HCT116 (cell line): ENCODE results near the gene PPM1B. TPM values are rescaled to one million over a fixed set of nuclear protein-coding genes. Genes with fewer than 3 reads are reported as not detected.

Source experiments
- ATAC-seq: fragments of 200-7000 bp; cut with Tn5 transposase; 2 replicates; pipeline ENCODE4 v1.9.1; 2020; ENCODE audit warnings: mild to moderate bottlenecking, moderate library complexity
- BruUV-seq: library from RNA; stranded (reverse); fragments of 400-500 nt; replicated peaks from 2 replicates; lab custom pipeline; 2021; lab: Mats Ljungman, UMichigan
- CTCF ChIA-PET: fragments of 300-600 bp; sonication (Branson Sonifier 250); formaldehyde crosslinking; loops from one replicate; lab custom pipeline; 2021; ENCODE audit warnings: antibody characterized with exemption; lab: Charles Lee
- POLR2A ChIA-PET: fragments of 300-600, 350-600 bp; sonication (Branson Sonifier 250); formaldehyde crosslinking; loops from one replicate; lab custom pipeline; 2021; ENCODE audit warnings: antibody characterized with exemption; lab: Charles Lee
- RAD21 ChIA-PET, 2 experiments: fragments of 300-600 bp; sonication (Branson Sonifier 250); formaldehyde crosslinking; loops; one replicate each; lab custom pipeline; 2023; ENCODE audit warnings: low total read pairs in 2 of 2; ENCODE audit not compliant: uncharacterized antibody in 2 of 2, unreplicated experiment in 2 of 2, low non-redundant PET in 1 of 2; lab: Charles Lee
- DNase-seq: peaks from one replicate; pipeline ENCODE4 v3.0.0-alpha.2; 2010; ENCODE audit warnings: low read depth, low spot score
- H2AFZ ChIP-seq: fragments of 200-600 bp; shearing (Covaris generic), sonication (generic); 2 replicates; pipeline ENCODE4 v1.6.1; 2017; ENCODE audit warnings: low read depth, mixed run types, mixed read lengths, antibody characterized with exemption, low read length; ENCODE audit not compliant: poor library complexity, severe bottlenecking
- H3K27ac ChIP-seq: 2 replicates; pipeline ENCODE4 v1.5.1; 2012; ENCODE audit warnings: low read depth, low read length
- H3K27me3 ChIP-seq: fragments of 200-600 bp; sonication (generic); 2 replicates; pipeline ENCODE4 v1.6.1; 2016; ENCODE audit warnings: mixed run types, low read length, mixed read lengths; ENCODE audit not compliant: insufficient read depth
- H3K36me3 ChIP-seq, 2 experiments: fragments of 200-500 bp in 1 of 2; fragments of 200-600 bp in 1 of 2; sonication (Bioruptor generic) in 1 of 2; sonication (generic) in 1 of 2; 2 replicates each; pipeline versions ENCODE4 v1.5.1 to v1.6.1; 2014 to 2016; ENCODE audit warnings: low read length in 2 of 2, inconsistent platforms in 1 of 2, mixed read lengths in 1 of 2, mixed run types in 1 of 2; ENCODE audit not compliant: insufficient read depth in 2 of 2, control insufficient read depth in 1 of 2
- H3K4me1 ChIP-seq, 2 experiments: fragments of 200-600 bp in 1 of 2; sonication (generic) in 1 of 2; 2 replicates each; pipeline versions ENCODE4 v1.5.1 to v1.6.1; 2012 to 2017; ENCODE audit warnings: low read length in 2 of 2, inconsistent platforms in 1 of 2, mild to moderate bottlenecking in 1 of 2, mixed read lengths in 1 of 2, mixed run types in 1 of 2, moderate library complexity in 1 of 2; ENCODE audit not compliant: insufficient read depth in 2 of 2, control insufficient read depth in 1 of 2
- H3K4me2 ChIP-seq: fragments of 200-600 bp; sonication (generic); 2 replicates; pipeline ENCODE4 v1.6.1; 2017; ENCODE audit warnings: mixed run types, low read length, mixed read lengths
- H3K4me3 ChIP-seq, 2 experiments: fragments of 200-600 bp in 1 of 2; sonication (generic) in 1 of 2; replicated peaks in 1 of 2; 2 replicates each; pipeline ENCODE4 v1.5.1; 2011 to 2016; ENCODE audit warnings: low read length in 2 of 2, control low read depth in 1 of 2, low read depth in 1 of 2, mild to moderate bottlenecking in 1 of 2, mixed read lengths in 1 of 2, mixed run types in 1 of 2
- H3K79me2 ChIP-seq: fragments of 200-600 bp; sonication (generic); 2 replicates; pipeline ENCODE4 v1.6.1; 2017; ENCODE audit warnings: mild to moderate bottlenecking, mixed run types, low read length, moderate library complexity, mixed read lengths; ENCODE audit not compliant: insufficient read depth
- H3K9ac ChIP-seq: fragments of 200-600 bp; sonication (generic); 2 replicates; pipeline ENCODE4 v1.6.1; 2016; ENCODE audit warnings: low read length, mixed read lengths
- H3K9me2 ChIP-seq: fragments of 200-600 bp; sonication (generic), shearing (Covaris generic); 2 replicates; pipeline ENCODE4 v1.6.1; 2017; ENCODE audit warnings: mixed run types, mild to moderate bottlenecking, moderate library complexity; ENCODE audit not compliant: insufficient read depth
- H3K9me3 ChIP-seq, 2 experiments: fragments of 200-500 bp in 1 of 2; fragments of 200-600 bp in 1 of 2; sonication (Bioruptor generic) in 1 of 2; sonication (generic) in 1 of 2; 2 replicates each; pipeline ENCODE4 v1.6.1; 2014 to 2017; ENCODE audit warnings: low read length in 2 of 2, mixed read lengths in 2 of 2, inconsistent platforms in 1 of 2, low read depth in 1 of 2, mild to moderate bottlenecking in 1 of 2, mixed run types in 1 of 2, moderate library complexity in 1 of 2; ENCODE audit not compliant: control insufficient read depth in 1 of 2, insufficient read depth in 1 of 2
- H4K20me1 ChIP-seq: fragments of 200-600 bp; sonication (generic), shearing (Covaris generic); 2 replicates; pipeline ENCODE4 v1.6.1; 2017; ENCODE audit warnings: mixed run types, mild to moderate bottlenecking, moderate library complexity; ENCODE audit not compliant: insufficient read depth
- ATF3 ChIP-seq: IDR thresholded peaks from 2 replicates; pipeline ENCODE4 v1.6.1; 2012
- CBX3 ChIP-seq: IDR thresholded peaks from 2 replicates; pipeline ENCODE4 v1.6.1; 2012; ENCODE audit warnings: low read depth
- CEBPB ChIP-seq: IDR thresholded peaks from 2 replicates; pipeline ENCODE4 v1.6.1; 2012; ENCODE audit warnings: low read depth
- CTCF ChIP-seq, 3 experiments: fragments of 200-600 bp in 1 of 3; sonication (generic) in 1 of 3; IDR thresholded peaks in 2 of 3; conservative IDR thresholded peaks in 1 of 3; 2 replicates each; pipeline ENCODE4 v1.5.1; 2012 to 2017; ENCODE audit warnings: low read depth in 2 of 3, low read length in 2 of 3, antibody characterized with exemption in 1 of 3, borderline replicate concordance in 1 of 3, control low read depth in 1 of 3, mild to moderate bottlenecking in 1 of 3, mixed read lengths in 1 of 3, mixed run types in 1 of 3, moderate library complexity in 1 of 3; ENCODE audit not compliant: insufficient read depth in 1 of 3
- ELF1 ChIP-seq: IDR thresholded peaks from 2 replicates; pipeline ENCODE4 v1.6.1; 2012; ENCODE audit warnings: low read depth, borderline replicate concordance
- EZH2 ChIP-seq: fragments of 200-600 bp; sonication (generic); IDR thresholded peaks from 2 replicates; pipeline ENCODE4 v1.6.1; 2017; ENCODE audit warnings: antibody characterized with exemption, mixed run types
- EZH2phosphoT487 ChIP-seq: fragments of 200-600 bp; IDR thresholded peaks from 2 replicates; pipeline ENCODE4 v1.6.1; 2018; ENCODE audit warnings: antibody characterized with exemption, borderline replicate concordance
- JUND ChIP-seq: IDR thresholded peaks from 2 replicates; pipeline ENCODE4 v1.6.1; 2012
- MAX ChIP-seq: IDR thresholded peaks from 2 replicates; pipeline ENCODE4 v1.6.1; 2012
- RAD21 ChIP-seq: IDR thresholded peaks from 2 replicates; pipeline ENCODE4 v1.6.1; 2012; ENCODE audit warnings: low read depth, mild to moderate bottlenecking
- SIN3A ChIP-seq: IDR thresholded peaks from 2 replicates; pipeline ENCODE4 v1.6.1; 2012; ENCODE audit warnings: low read depth
- SP1 ChIP-seq: IDR thresholded peaks from 2 replicates; pipeline ENCODE4 v1.6.1; 2012; ENCODE audit warnings: low read depth
- SRF ChIP-seq: IDR thresholded peaks from 2 replicates; pipeline ENCODE4 v1.6.1; 2012; ENCODE audit warnings: low read depth
- TCF7L2 ChIP-seq: IDR thresholded peaks from 2 replicates; pipeline ENCODE4 v1.7.0; 2011; ENCODE audit warnings: borderline replicate concordance, inconsistent platforms; ENCODE audit not compliant: insufficient read depth, insufficient read length; ENCODE audit errors: extremely low read depth
- ZNF274 ChIP-seq: fragments of 200-500 bp; sonication (Bioruptor generic); IDR thresholded peaks from 2 replicates; pipeline ENCODE4 v1.6.1; 2014; ENCODE audit warnings: mild to moderate bottlenecking, low read depth, low read length, inconsistent platforms
- intact Hi-C: fragments of 100-400 bp; cut with micrococcal nuclease; formaldehyde crosslinking; loops from 2 replicates; pipeline ENCODE4 v1.10.0; 2022
- total RNA-seq: library from RNA; stranded (reverse); gene quantifications from one replicate; pipeline ENCODE4 v1.2.1, GENCODE V29; 2021; ENCODE audit not compliant: unreplicated experiment
- TF ChIP-seq, protein P1 (sequence below): IDR thresholded peaks from 2 replicates; pipeline ENCODE4 v1.6.1; 2011; ENCODE audit warnings: mild to moderate bottlenecking, low read length, moderate library complexity; ENCODE audit not compliant: insufficient replicate concordance; ENCODE audit errors: extremely low read depth
- TF ChIP-seq, protein P2 (sequence below): IDR thresholded peaks from 2 replicates; pipeline ENCODE4 v1.6.1; 2012; ENCODE audit warnings: low read depth

PPM1B gene
- total RNA-seq, 1 experiment from 2014 or later = 36.9 TPM

GRCh38 chr2:44148999-44149398, 19.7 kb upstream of the PPM1B start:
- H3K9me3 ChIP-seq = no peaks in the 10 kb centered on the region
- no peak overlapping the region for H3K4me2 ChIP-seq
- H3K79me2 ChIP-seq = no peaks in the 10 kb centered on the region
- no peaks in the 10 kb centered on the region for H3K9me2 ChIP-seq
- no peak overlapping the region for H3K27ac ChIP-seq
- H4K20me1 ChIP-seq = no peaks in the 10 kb centered on the region
- H3K4me1 ChIP-seq = no peaks in the 10 kb centered on the region
- no peaks in the 10 kb centered on the region for H3K27me3 ChIP-seq
- ChIA-PET CTCF (no interaction called here), POLR2A (no interaction called here)
- H3K36me3 ChIP-seq = no peaks in the 10 kb centered on the region
- ATAC-seq = no peak
- no peak for DNase-seq
- TF ChIP-seq JUND (no peak), CBX3 (no peak), ELF1 (no peak), EZH2 (no peak), SRF (no peak), ZNF274 (no peak), ATF3 (no peak), MAX (no peak), TCF7L2 (no peak), CTCF (IDR thresholded peaks at IDR 0.05 in 2 of 3, conservative IDR thresholded peaks at IDR 0.05 in 1 of 3; ENCODE audit: borderline replicate concordance in 1 of 3, insufficient read depth in 1 of 3, low read depth in 2 of 3, low read length in 2 of 3) (no peak), SP1 (no peak), CEBPB (no peak), SIN3A (no peak), RAD21 (no peak), EZH2phosphoT487 (no peak)
- TF ChIP-seq, protein P1, sequence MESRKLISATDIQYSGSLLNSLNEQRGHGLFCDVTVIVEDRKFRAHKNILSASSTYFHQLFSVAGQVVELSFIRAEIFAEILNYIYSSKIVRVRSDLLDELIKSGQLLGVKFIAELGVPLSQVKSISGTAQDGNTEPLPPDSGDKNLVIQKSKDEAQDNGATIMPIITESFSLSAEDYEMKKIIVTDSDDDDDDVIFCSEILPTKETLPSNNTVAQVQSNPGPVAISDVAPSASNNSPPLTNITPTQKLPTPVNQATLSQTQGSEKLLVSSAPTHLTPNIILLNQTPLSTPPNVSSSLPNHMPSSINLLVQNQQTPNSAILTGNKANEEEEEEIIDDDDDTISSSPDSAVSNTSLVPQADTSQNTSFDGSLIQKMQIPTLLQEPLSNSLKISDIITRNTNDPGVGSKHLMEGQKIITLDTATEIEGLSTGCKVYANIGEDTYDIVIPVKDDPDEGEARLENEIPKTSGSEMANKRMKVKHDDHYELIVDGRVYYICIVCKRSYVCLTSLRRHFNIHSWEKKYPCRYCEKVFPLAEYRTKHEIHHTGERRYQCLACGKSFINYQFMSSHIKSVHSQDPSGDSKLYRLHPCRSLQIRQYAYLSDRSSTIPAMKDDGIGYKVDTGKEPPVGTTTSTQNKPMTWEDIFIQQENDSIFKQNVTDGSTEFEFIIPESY = no peak
- TF ChIP-seq, protein P2, sequence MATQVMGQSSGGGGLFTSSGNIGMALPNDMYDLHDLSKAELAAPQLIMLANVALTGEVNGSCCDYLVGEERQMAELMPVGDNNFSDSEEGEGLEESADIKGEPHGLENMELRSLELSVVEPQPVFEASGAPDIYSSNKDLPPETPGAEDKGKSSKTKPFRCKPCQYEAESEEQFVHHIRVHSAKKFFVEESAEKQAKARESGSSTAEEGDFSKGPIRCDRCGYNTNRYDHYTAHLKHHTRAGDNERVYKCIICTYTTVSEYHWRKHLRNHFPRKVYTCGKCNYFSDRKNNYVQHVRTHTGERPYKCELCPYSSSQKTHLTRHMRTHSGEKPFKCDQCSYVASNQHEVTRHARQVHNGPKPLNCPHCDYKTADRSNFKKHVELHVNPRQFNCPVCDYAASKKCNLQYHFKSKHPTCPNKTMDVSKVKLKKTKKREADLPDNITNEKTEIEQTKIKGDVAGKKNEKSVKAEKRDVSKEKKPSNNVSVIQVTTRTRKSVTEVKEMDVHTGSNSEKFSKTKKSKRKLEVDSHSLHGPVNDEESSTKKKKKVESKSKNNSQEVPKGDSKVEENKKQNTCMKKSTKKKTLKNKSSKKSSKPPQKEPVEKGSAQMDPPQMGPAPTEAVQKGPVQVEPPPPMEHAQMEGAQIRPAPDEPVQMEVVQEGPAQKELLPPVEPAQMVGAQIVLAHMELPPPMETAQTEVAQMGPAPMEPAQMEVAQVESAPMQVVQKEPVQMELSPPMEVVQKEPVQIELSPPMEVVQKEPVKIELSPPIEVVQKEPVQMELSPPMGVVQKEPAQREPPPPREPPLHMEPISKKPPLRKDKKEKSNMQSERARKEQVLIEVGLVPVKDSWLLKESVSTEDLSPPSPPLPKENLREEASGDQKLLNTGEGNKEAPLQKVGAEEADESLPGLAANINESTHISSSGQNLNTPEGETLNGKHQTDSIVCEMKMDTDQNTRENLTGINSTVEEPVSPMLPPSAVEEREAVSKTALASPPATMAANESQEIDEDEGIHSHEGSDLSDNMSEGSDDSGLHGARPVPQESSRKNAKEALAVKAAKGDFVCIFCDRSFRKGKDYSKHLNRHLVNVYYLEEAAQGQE = no peak
- TF ChIP-seq, all 23 proteins: peak for 0
- Histone ChIP-seq H3K9ac (no peak overlapping the region), H3K4me3 (no peak overlapping the region), H2AFZ (no peak overlapping the region)
- RAD21 ChIA-PET = no interaction called here
- intact Hi-C loops = no loop called here
- no TSS peak for BruUV-seq
